GM12878 (cell line): ENCODE data around the gene CDKN3. TPM values are rescaled to one million over a fixed set of nuclear protein-coding genes. Genes with fewer than 3 reads are reported as not detected.

Experiments
- ATAC-seq: fragments of 200-7000 bp; cut with Tn5 transposase; 3 replicates; pipeline ENCODE4 v1.9.1; 2020; ENCODE audit warnings: mild to moderate bottlenecking, moderate library complexity
- BruUV-seq: library from RNA; stranded (reverse); fragments of 400-500 nt; replicated peaks from 2 replicates; lab custom pipeline; 2021; lab: Mats Ljungman, UMichigan
- CTCF ChIA-PET: fragments of 300-600 bp; sonication (Branson Sonifier 250); formaldehyde crosslinking; extraction: SDS; loops from one replicate; lab custom pipeline; 2021; ENCODE audit warnings: inconsistent platforms; lab: Yijun Ruan, JAX
- POLR2A ChIA-PET: fragments of 350-600 bp; formaldehyde crosslinking; extraction: SDS; loops from one replicate; lab custom pipeline; 2021; ENCODE audit warnings: inconsistent platforms; lab: Charles Lee
- RAD21 ChIA-PET: fragments of 300-600 bp; sonication (Branson Sonifier 250); formaldehyde crosslinking; loops from one replicate; lab custom pipeline; 2023; ENCODE audit warnings: antibody characterized with exemption; ENCODE audit not compliant: unreplicated experiment; lab: Charles Lee
- SMC1A ChIA-PET: fragments of 300-600 bp; sonication (Branson Sonifier 250); formaldehyde crosslinking; loops from one replicate; lab custom pipeline; 2023; ENCODE audit not compliant: unreplicated experiment, uncharacterized antibody; lab: Charles Lee
- DNase-seq: peaks from one replicate; pipeline ENCODE4 v3.0.0-alpha.2; 2011; ENCODE audit warnings: low read depth, low spot score
- FAIRE-seq: peaks from 3 replicates; lab custom pipeline; 2011; peaks lifted over from hg19 to GRCh38; lab: Jason Lieb, UNC
- H2AFZ ChIP-seq: 2 replicates; pipeline ENCODE4 v1.6.0; 2011; ENCODE audit warnings: low read depth, low read length, control low read depth; ENCODE audit not compliant: control insufficient read depth
- H3K27ac ChIP-seq: 2 replicates; pipeline ENCODE4 v1.5.1; 2011; ENCODE audit warnings: control low read depth; ENCODE audit not compliant: control insufficient read depth, insufficient read depth
- H3K27me3 ChIP-seq, 2 experiments: replicated peaks in 1 of 2; 2 replicates each; pipeline versions ENCODE4 v1.6.0 to v1.6.1; 2011; ENCODE audit warnings: low read length in 1 of 2; ENCODE audit not compliant: control insufficient read depth in 2 of 2, insufficient read depth in 2 of 2
- H3K36me3 ChIP-seq, 2 experiments: 2 replicates each; pipeline ENCODE4 v1.5.1; 2011; ENCODE audit warnings: low read length in 1 of 2; ENCODE audit not compliant: control insufficient read depth in 2 of 2, insufficient read depth in 2 of 2
- H3K4me1 ChIP-seq: 2 replicates; pipeline ENCODE4 v1.6.1; 2011; ENCODE audit warnings: mild to moderate bottlenecking, low read length, moderate library complexity, mixed read lengths; ENCODE audit not compliant: control insufficient read depth, insufficient read depth
- H3K4me2 ChIP-seq: 2 replicates; pipeline ENCODE4 v1.6.0; 2011; ENCODE audit warnings: control low read depth; ENCODE audit not compliant: control insufficient read depth, insufficient read depth
- H3K4me3 ChIP-seq: fragments of 200-600 bp; sonication (generic); 2 replicates; pipeline ENCODE4 v1.5.1; 2016
- H3K79me2 ChIP-seq: 2 replicates; pipeline ENCODE4 v1.6.0; 2011; ENCODE audit warnings: low read length; ENCODE audit not compliant: control insufficient read depth, insufficient read depth
- H3K9ac ChIP-seq: 2 replicates; pipeline ENCODE4 v1.8.0; 2011; ENCODE audit warnings: low read length, control low read depth, mixed read lengths; ENCODE audit not compliant: control insufficient read depth, insufficient read depth
- H3K9me3 ChIP-seq: replicated peaks from 3 replicates; pipeline ENCODE4 v1.5.1; 2011; ENCODE audit warnings: mild to moderate bottlenecking, low read length; ENCODE audit not compliant: control insufficient read depth, insufficient read depth
- H4K20me1 ChIP-seq: 2 replicates; pipeline ENCODE4 v1.6.0; 2011; ENCODE audit not compliant: control insufficient read depth, insufficient read depth
- ASH2L ChIP-seq: fragments of 300-600, 200-600 bp; sonication (generic); IDR thresholded peaks from 2 replicates; pipeline ENCODE4 v1.6.1; 2017; ENCODE audit warnings: low read depth, mild to moderate bottlenecking, borderline replicate concordance
- DPF2 ChIP-seq: fragments of 450-650 bp; IDR thresholded peaks from 2 replicates; pipeline ENCODE4 v1.6.1; 2017; ENCODE audit warnings: mild to moderate bottlenecking
- MYB ChIP-seq: fragments of 150-350 bp; IDR thresholded peaks from 2 replicates; pipeline ENCODE4 v1.6.1; 2014; ENCODE audit warnings: mild to moderate bottlenecking, low read depth, low read length, borderline replicate concordance
- RCOR1 ChIP-seq: conservative IDR thresholded peaks from 2 replicates; pipeline ENCODE4 v1.6.1; 2012; ENCODE audit warnings: low read depth, low read length, improper control_type of control experiment
- RELA ChIP-seq: fragments of 450-650 bp; IDR thresholded peaks from 2 replicates; pipeline ENCODE4 v1.8.0; 2014; ENCODE audit warnings: borderline replicate concordance; ENCODE audit not compliant: partially characterized antibody
- TCF12 ChIP-seq: IDR thresholded peaks from 2 replicates; pipeline ENCODE4 v1.6.1; 2011; ENCODE audit warnings: low read depth, mild to moderate bottlenecking, low read length
- WRNIP1 ChIP-seq: IDR thresholded peaks from 2 replicates; pipeline ENCODE4 v1.6.1; 2011; ENCODE audit warnings: low read depth, low read length, improper control_type of control experiment, borderline replicate concordance
- YY1 ChIP-seq: IDR thresholded peaks from 2 replicates; pipeline ENCODE4 v1.6.1; 2011; ENCODE audit warnings: low read depth, mild to moderate bottlenecking, low read length
- ZNF274 ChIP-seq: IDR thresholded peaks from one replicate; pipeline ENCODE4 v1.8.0; 2011; ENCODE audit not compliant: insufficient read length, insufficient read depth
- WGBS: methylation state at CpG from one replicate; pipeline ENCODE4 v1.1.6; 2016; ENCODE audit warnings: low lambda C conversion rate; ENCODE audit not compliant: insufficient replicate concordance, insufficient coverage; ENCODE audit errors: missing lambda C conversion rate; 5-methylcytosine and 5-hydroxymethylcytosine counted together
- in situ Hi-C: fragments of 300-500 bp; cut with MboI; formaldehyde crosslinking; loops from 9 replicates; pipeline ENCODE4 v1.14.3; 2018; ENCODE audit warnings: mixed read lengths
- intact Hi-C: fragments of 100-400 bp; cut with micrococcal nuclease; formaldehyde crosslinking; loops from one replicate; pipeline ENCODE4 v1.14.2; 2022; ENCODE audit not compliant: unreplicated experiment
- polyA plus RNA-seq, 11 experiments: library from polyadenylated mRNA; depleted of rRNA in 4 of 11; unstranded in 6 of 11; stranded (reverse) in 5 of 11; fragments of >200 nt; fragmentation: Nextera tagmentation in 4 of 11; fragmentation: Illumina TruSeq in 1 of 11; extraction: Ambion mirVana in 4 of 11; extraction: Trizol in 1 of 11; gene quantifications; 1 replicate in 1 of 11; 2 replicates in 10 of 11; pipeline versions ENCODE4 v1.2.1 to v1.2.3, GENCODE V29; 2011 to 2016; ENCODE audit warnings: inconsistent platforms in 2 of 11, missing spikeins in 2 of 11, low read depth in 1 of 11
- total RNA-seq, 4 experiments: library from RNA; depleted of rRNA in 3 of 4; stranded (reverse); fragments of >200 nt in 3 of 4; fragmentation: Illumina TruSeq in 1 of 4; extraction: Trizol in 1 of 4; gene quantifications; 2 replicates each; pipeline versions ENCODE4 v1.2.1 to v1.2.3, GENCODE V29; 2013 to 2021
- TF ChIP-seq, protein P1 (sequence below): fragments of 450-650 bp; IDR thresholded peaks from 2 replicates; pipeline ENCODE4 v1.6.1; 2016; ENCODE audit warnings: mild to moderate bottlenecking
- TF ChIP-seq, protein P2 (sequence below): fragments of 450-650 bp; IDR thresholded peaks from 2 replicates; pipeline ENCODE4 v1.6.1; 2018; ENCODE audit warnings: borderline replicate concordance, mild to moderate bottlenecking; ENCODE audit not compliant: partially characterized antibody
- TF ChIP-seq, protein P3 (sequence below): IDR thresholded peaks from 2 replicates; pipeline ENCODE4 v1.6.1; 2012; ENCODE audit warnings: low read depth, low read length, improper control_type of control experiment
- TF ChIP-seq, protein P4 (sequence below): fragments of 450-650 bp; formaldehyde crosslinking; IDR thresholded peaks from 2 replicates; pipeline ENCODE4 v1.4.0; 2022; ENCODE audit warnings: mild to moderate bottlenecking, moderate library complexity

CDKN3 gene
- total and polyA plus RNA-seq, 10 of the 15 experiments (the other 5 are each of a cell fraction or from before 2014, with no cell fraction given) = 54.9 to 197 (median 111) TPM

DNA sequence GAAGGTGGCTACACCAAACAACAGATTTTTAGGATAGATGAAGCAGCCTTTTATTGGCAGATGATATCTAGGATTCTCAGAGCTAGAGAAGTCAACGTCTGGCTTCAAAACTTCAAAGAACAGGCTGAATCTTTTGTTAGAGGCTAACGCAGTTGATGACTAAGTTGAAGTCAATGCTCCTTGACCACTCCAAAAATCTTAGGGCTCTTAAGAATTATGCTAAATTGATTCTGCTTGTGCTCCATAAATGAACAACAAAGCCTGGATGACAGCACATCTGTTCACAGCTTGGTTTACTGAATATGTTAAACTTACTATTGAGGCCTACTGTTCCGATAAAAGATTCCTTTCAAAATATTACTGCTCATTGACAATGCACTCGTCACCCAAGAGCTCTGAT, 13.0 kb upstream of the CDKN3 start:
- no peak overlapping the region for H3K27ac ChIP-seq
- 52% methylated on average over 4 of the region's 4 CpGs for WGBS
- no peak for DNase-seq
- no peak overlapping the region for H3K4me2 ChIP-seq
- no peaks in the 10 kb centered on the region for H3K36me3 ChIP-seq
- BruUV-seq = no TSS peak
- ATAC-seq = no peak
- SMC1A ChIA-PET = no interaction called here
- H3K79me2 ChIP-seq = no peaks in the 10 kb centered on the region
- H3K4me1 ChIP-seq = no peaks in the 10 kb centered on the region
- no peaks in the 10 kb centered on the region for H3K9me3 ChIP-seq
- RAD21 ChIA-PET = no interaction called here
- no peak for FAIRE-seq
- CTCF ChIA-PET = no interaction called here
- H2AFZ ChIP-seq = no peak overlapping the region
- no peaks in the 10 kb centered on the region for H3K27me3 ChIP-seq
- in situ Hi-C loops = no loop called here
- H3K9ac ChIP-seq = no peak overlapping the region
- intact Hi-C loops = no loop called here
- no peaks in the 10 kb centered on the region for H4K20me1 ChIP-seq
- no peak overlapping the region for H3K4me3 ChIP-seq
- POLR2A ChIA-PET = no interaction called here
- TF ChIP-seq DPF2 (no peak), RELA (no peak), TCF12 (no peak), RCOR1 (no peak), YY1 (no peak), ASH2L (no peak), ZNF274 (no peak), MYB (no peak), WRNIP1 (no peak)
- TF ChIP-seq, protein P1, sequence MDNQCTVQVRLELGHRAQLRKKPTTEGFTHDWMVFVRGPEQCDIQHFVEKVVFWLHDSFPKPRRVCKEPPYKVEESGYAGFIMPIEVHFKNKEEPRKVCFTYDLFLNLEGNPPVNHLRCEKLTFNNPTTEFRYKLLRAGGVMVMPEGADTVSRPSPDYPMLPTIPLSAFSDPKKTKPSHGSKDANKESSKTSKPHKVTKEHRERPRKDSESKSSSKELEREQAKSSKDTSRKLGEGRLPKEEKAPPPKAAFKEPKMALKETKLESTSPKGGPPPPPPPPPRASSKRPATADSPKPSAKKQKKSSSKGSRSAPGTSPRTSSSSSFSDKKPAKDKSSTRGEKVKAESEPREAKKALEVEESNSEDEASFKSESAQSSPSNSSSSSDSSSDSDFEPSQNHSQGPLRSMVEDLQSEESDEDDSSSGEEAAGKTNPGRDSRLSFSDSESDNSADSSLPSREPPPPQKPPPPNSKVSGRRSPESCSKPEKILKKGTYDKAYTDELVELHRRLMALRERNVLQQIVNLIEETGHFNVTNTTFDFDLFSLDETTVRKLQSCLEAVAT = no peak
- TF ChIP-seq, protein P2, sequence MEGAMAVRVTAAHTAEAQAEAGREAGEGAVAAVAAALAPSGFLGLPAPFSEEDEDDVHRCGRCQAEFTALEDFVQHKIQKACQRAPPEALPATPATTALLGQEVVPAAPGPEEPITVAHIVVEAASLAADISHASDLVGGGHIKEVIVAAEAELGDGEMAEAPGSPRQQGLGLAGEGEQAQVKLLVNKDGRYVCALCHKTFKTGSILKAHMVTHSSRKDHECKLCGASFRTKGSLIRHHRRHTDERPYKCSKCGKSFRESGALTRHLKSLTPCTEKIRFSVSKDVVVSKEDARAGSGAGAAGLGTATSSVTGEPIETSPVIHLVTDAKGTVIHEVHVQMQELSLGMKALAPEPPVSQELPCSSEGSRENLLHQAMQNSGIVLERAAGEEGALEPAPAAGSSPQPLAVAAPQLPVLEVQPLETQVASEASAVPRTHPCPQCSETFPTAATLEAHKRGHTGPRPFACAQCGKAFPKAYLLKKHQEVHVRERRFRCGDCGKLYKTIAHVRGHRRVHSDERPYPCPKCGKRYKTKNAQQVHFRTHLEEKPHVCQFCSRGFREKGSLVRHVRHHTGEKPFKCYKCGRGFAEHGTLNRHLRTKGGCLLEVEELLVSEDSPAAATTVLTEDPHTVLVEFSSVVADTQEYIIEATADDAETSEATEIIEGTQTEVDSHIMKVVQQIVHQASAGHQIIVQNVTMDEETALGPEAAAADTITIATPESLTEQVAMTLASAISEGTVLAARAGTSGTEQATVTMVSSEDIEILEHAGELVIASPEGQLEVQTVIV = no peak
- TF ChIP-seq, protein P3, sequence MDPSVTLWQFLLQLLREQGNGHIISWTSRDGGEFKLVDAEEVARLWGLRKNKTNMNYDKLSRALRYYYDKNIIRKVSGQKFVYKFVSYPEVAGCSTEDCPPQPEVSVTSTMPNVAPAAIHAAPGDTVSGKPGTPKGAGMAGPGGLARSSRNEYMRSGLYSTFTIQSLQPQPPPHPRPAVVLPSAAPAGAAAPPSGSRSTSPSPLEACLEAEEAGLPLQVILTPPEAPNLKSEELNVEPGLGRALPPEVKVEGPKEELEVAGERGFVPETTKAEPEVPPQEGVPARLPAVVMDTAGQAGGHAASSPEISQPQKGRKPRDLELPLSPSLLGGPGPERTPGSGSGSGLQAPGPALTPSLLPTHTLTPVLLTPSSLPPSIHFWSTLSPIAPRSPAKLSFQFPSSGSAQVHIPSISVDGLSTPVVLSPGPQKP = no peak
- TF ChIP-seq, protein P4, sequence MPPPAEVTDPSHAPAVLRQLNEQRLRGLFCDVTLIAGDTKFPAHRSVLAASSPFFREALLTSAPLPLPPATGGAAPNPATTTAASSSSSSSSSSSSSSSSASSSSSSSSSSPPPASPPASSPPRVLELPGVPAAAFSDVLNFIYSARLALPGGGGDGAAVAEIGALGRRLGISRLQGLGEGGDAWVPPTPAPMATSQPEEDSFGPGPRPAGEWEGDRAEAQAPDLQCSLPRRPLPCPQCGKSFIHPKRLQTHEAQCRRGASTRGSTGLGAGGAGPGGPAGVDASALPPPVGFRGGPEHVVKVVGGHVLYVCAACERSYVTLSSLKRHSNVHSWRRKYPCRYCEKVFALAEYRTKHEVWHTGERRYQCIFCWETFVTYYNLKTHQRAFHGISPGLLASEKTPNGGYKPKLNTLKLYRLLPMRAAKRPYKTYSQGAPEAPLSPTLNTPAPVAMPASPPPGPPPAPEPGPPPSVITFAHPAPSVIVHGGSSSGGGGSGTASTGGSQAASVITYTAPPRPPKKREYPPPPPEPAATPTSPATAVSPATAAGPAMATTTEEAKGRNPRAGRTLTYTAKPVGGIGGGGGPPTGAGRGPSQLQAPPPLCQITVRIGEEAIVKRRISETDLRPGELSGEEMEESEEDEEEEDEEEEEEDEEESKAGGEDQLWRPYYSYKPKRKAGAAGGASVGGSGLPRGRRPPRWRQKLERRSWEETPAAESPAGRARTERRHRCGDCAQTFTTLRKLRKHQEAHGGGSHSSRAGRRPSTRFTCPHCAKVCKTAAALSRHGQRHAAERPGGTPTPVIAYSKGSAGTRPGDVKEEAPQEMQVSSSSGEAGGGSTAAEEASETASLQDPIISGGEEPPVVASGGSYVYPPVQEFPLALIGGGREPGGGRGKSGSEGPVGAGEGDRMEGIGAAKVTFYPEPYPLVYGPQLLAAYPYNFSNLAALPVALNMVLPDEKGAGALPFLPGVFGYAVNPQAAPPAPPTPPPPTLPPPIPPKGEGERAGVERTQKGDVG (CRISPR knock-in tag) = no peak
